Right lobe of liver (tissue), 6 donors: ENCODE measurements around the gene SAMD9. TPM values are rescaled to one million over a fixed set of nuclear protein-coding genes. Genes with fewer than 3 reads are reported as not detected.

Source experiments
- ATAC-seq, 4 donors: fragments of 200-7000 bp; cut with Tn5 transposase; one replicate each; pipeline ENCODE4 v1.9.1; 2020; ENCODE audit warnings: mild to moderate bottlenecking in 4 of 4, moderate library complexity in 4 of 4
- DNase-seq, 3 donors: peaks; one replicate each; pipeline ENCODE4 v3.0.0-alpha.2; 2020
- H3K27ac ChIP-seq, 3 donors: fragments of 200-600 bp; one replicate each; pipeline ENCODE4 v1.8.0; 2022
- H3K27me3 ChIP-seq, 2 donors: fragments of 200-600 bp; one replicate each; pipeline ENCODE4 v1.8.0; 2022
- H3K36me3 ChIP-seq, 4 donors: fragments of 200-600 bp; sonication (generic) in 1 of 4; one replicate each; pipeline versions ENCODE4 v1.5.1 to v1.8.0; 2017 to 2022; ENCODE audit warnings: control low read depth in 1 of 4
- H3K4me1 ChIP-seq, 4 donors: fragments of 200-600 bp; sonication (generic) in 1 of 4; one replicate each; pipeline versions ENCODE4 v1.5.1 to v1.8.0; 2017 to 2022; ENCODE audit warnings: control low read depth in 1 of 4
- H3K4me3 ChIP-seq, 3 donors: fragments of 200-600 bp; one replicate each; pipeline ENCODE4 v1.8.0; 2022
- H3K9me3 ChIP-seq, 4 donors: fragments of 200-600 bp; sonication (generic) in 1 of 4; one replicate each; pipeline versions ENCODE4 v1.5.1 to v1.8.0; 2017 to 2022; ENCODE audit warnings: control low read depth in 1 of 4
- CTCF ChIP-seq, 4 donors: fragments of 200-600 bp in 3 of 4; fragments of 450-650 bp in 1 of 4; IDR thresholded peaks; one replicate each; pipeline versions ENCODE4 v1.5.1 to v1.8.0; 2016 to 2022; ENCODE audit warnings: antibody characterized with exemption in 4 of 4, mild to moderate bottlenecking in 2 of 4
- POLR2A ChIP-seq: fragments of 450-650 bp; IDR thresholded peaks from one replicate; pipeline ENCODE4 v1.6.1; 2017; ENCODE audit warnings: antibody characterized with exemption, mild to moderate bottlenecking
- WGBS: methylation state at CpG from one replicate; pipeline ENCODE4 v1.1.6; 2018; ENCODE audit warnings: low coverage, low lambda C conversion rate; ENCODE audit not compliant: insufficient coverage; ENCODE audit errors: missing lambda C conversion rate; 5-methylcytosine and 5-hydroxymethylcytosine counted together
- intact Hi-C, 2 donors: fragments of 100-400 bp; cut with DNase I; formaldehyde crosslinking; loops; one replicate each; pipeline versions ENCODE4 v1.11.2 to v1.14.1; 2022
- total RNA-seq, 6 experiments: library from RNA; depleted of rRNA in 2 of 6; stranded (reverse); fragments of >200 nt in 2 of 6; fragmentation: NEBNext Ultra II Directional in 3 of 6; extraction: Animal tissue kit (Norgen Biotek cat#: 25700) in 3 of 6; gene quantifications; one replicate each; pipeline versions ENCODE4 v1.1.0 to v1.2.4, GENCODE V29; 2016 to 2023
- donor health status: DM: no; HTN: yes; CAD: no.
- donor health status: DM: no; HTN: no; CAD: no.
- donor health status: DM: no; HTN: no; CAD: no.
- donor health status: DM: no; HTN: yes; CAD: no.
- donor health status: DM: no; HTN: yes; CAD: no.

Gene SAMD9
- total RNA-seq, 6 experiments from 2014 or later: 1.4 to 3.5 (median 2.8) TPM

GRCh38 chr7:93160410-93160809, 42.6 kb upstream of the SAMD9 start:
- no peak for TF ChIP-seq CTCF (IDR thresholded peaks at IDR 0.05)
- TF ChIP-seq POLR2A: no peak
- no peak overlapping the region for H3K27ac ChIP-seq
- DNase-seq (no peak), ATAC-seq (no peak)
- H3K27me3 ChIP-seq: no peaks in the 10 kb centered on the region
- H3K36me3 ChIP-seq: no peaks in the 10 kb centered on the region
- no peaks in the 10 kb centered on the region for H3K4me1 ChIP-seq
- no peak overlapping the region for H3K4me3 ChIP-seq
- H3K9me3 ChIP-seq: peaks cover 0 to 4% (median 0%) of the 10 kb centered on the region in 4 donors
- 31% methylated on average over 1 of the region's 1 CpG for WGBS
- intact Hi-C loops: no loop called here

- TF ChIP-seq POLR2A (no peak), CTCF (IDR thresholded peaks at IDR 0.05) (no peak)
- H3K36me3 ChIP-seq: no peaks in the 10 kb centered on the region
- no peak overlapping the region for H3K27ac ChIP-seq
- H3K9me3 ChIP-seq: no peaks in the 10 kb centered on the region
- DNase-seq (no peak), ATAC-seq (no peak)
- no peaks in the 10 kb centered on the region for H3K27me3 ChIP-seq
- intact Hi-C loops: no loop called here
- no peaks in the 10 kb centered on the region for H3K4me1 ChIP-seq
- H3K4me3 ChIP-seq: no peak overlapping the region
- WGBS: 44% methylated on average over 3 of the region's 3 CpGs
Measured at GRCh38 chr7:93159490-93159889, 41.7 kb upstream of the SAMD9 start.

- no peak overlapping the region for H3K27ac ChIP-seq
- ATAC-seq (no peak), DNase-seq (no peak)
- intact Hi-C loops: no loop called here
- no peaks in the 10 kb centered on the region for H3K36me3 ChIP-seq
- WGBS: 25% methylated on average over 1 of the region's 1 CpG
- no peaks in the 10 kb centered on the region for H3K4me1 ChIP-seq
- no peak overlapping the region for H3K4me3 ChIP-seq
- H3K9me3 ChIP-seq: no peaks in the 10 kb centered on the region
- no peaks in the 10 kb centered on the region for H3K27me3 ChIP-seq
- TF ChIP-seq POLR2A: no peak
- TF ChIP-seq CTCF (IDR thresholded peaks at IDR 0.05): no peak
Measured at GRCh38 chr7:93156884-93157283, 39.1 kb upstream of the SAMD9 start.

GRCh38 chr7:93150200-93150835, 32.5 kb upstream of the SAMD9 start:
- Histone ChIP-seq H3K27ac (no peak overlapping the region), H3K4me1 (no peaks in the 10 kb centered on the region), H3K27me3 (no peaks in the 10 kb centered on the region), H3K4me3 (no peak overlapping the region), H3K36me3 (no peaks in the 10 kb centered on the region), H3K9me3 (no peaks in the 10 kb centered on the region)
- 85% methylated on average over 1 of the region's 1 CpG for WGBS
- TF ChIP-seq CTCF (IDR thresholded peaks at IDR 0.05): no peak
- TF ChIP-seq POLR2A: no peak
- DNase-seq: no peak
- no peak for ATAC-seq
- intact Hi-C loops: no loop called here
